HEK293T (cell line): ENCODE data around the gene RGSL1.

Source experiments
- CTCF ChIA-PET: fragments of 350-600 bp; formaldehyde crosslinking; extraction: SDS; loops from one replicate; lab custom pipeline; 2021; ENCODE audit warnings: antibody characterized with exemption, inconsistent platforms; lab: Yijun Ruan, JAX
- POLR2A ChIA-PET: fragments of 350-600 bp; formaldehyde crosslinking; extraction: SDS; loops from one replicate; lab custom pipeline; 2020; ENCODE audit warnings: antibody characterized with exemption, inconsistent platforms; lab: Yijun Ruan, JAX
- DNase-seq: peaks from one replicate; pipeline ENCODE4 v3.0.0; 2012; ENCODE audit warnings: mixed read lengths; ENCODE audit errors: extremely low spot score
- ARNT ChIP-seq: fragments of 450-650 bp; IDR thresholded peaks from 2 replicates; pipeline ENCODE4 v1.6.1; 2017; ENCODE audit warnings: mild to moderate bottlenecking
- BHLHE40 ChIP-seq: fragments of 450-650 bp; IDR thresholded peaks from 2 replicates; pipeline ENCODE4 v1.6.1; 2016; ENCODE audit warnings: mild to moderate bottlenecking, moderate library complexity, borderline replicate concordance
- CTBP1 ChIP-seq: fragments of 450-650 bp; IDR thresholded peaks from 2 replicates; pipeline ENCODE4 v1.6.1; 2016; ENCODE audit warnings: borderline replicate concordance
- ELF4 ChIP-seq: fragments of 450-650 bp; IDR thresholded peaks from 2 replicates; pipeline ENCODE4 v1.6.1; 2017; ENCODE audit warnings: antibody characterized with exemption
- FOXA1 ChIP-seq: fragments of 450-650 bp; IDR thresholded peaks from 2 replicates; pipeline ENCODE4 v1.6.1; 2016; ENCODE audit warnings: mild to moderate bottlenecking
- FOXK2 ChIP-seq: fragments of 450-650 bp; IDR thresholded peaks from 2 replicates; pipeline ENCODE4 v1.6.1; 2016; ENCODE audit warnings: mild to moderate bottlenecking
- FOXM1 ChIP-seq: fragments of 450-650 bp; IDR thresholded peaks from 2 replicates; pipeline ENCODE4 v1.6.1; 2017; ENCODE audit warnings: mild to moderate bottlenecking, borderline replicate concordance
- HDGF ChIP-seq: fragments of 450-650 bp; IDR thresholded peaks from 2 replicates; pipeline ENCODE4 v1.6.1; 2017; ENCODE audit warnings: antibody characterized with exemption, borderline replicate concordance
- L3MBTL2 ChIP-seq: fragments of 450-650 bp; conservative IDR thresholded peaks from 2 replicates; pipeline ENCODE4 v1.6.1; 2016; ENCODE audit warnings: mild to moderate bottlenecking
- LEF1 ChIP-seq: fragments of 450-650 bp; IDR thresholded peaks from 2 replicates; pipeline ENCODE4 v1.6.1; 2017; ENCODE audit warnings: mild to moderate bottlenecking, borderline replicate concordance
- NFRKB ChIP-seq: fragments of 450-650 bp; IDR thresholded peaks from 2 replicates; pipeline ENCODE4 v1.6.1; 2016; ENCODE audit warnings: mild to moderate bottlenecking, moderate library complexity
- PKNOX1 ChIP-seq: fragments of 450-650 bp; IDR thresholded peaks from 2 replicates; pipeline ENCODE4 v1.6.1; 2016
- SP1 ChIP-seq: fragments of 450-650 bp; IDR thresholded peaks from 2 replicates; pipeline ENCODE4 v1.6.1; 2017
- SUZ12 ChIP-seq: fragments of 450-650 bp; IDR thresholded peaks from 2 replicates; pipeline ENCODE4 v1.6.1; 2016; ENCODE audit warnings: mild to moderate bottlenecking
- TARDBP ChIP-seq: fragments of 450-650 bp; IDR thresholded peaks from 2 replicates; pipeline ENCODE4 v1.6.1; 2016
- ZNF384 ChIP-seq: fragments of 450-650 bp; IDR thresholded peaks from 2 replicates; pipeline ENCODE4 v1.6.1; 2016

RGSL1 gene

GRCh38 chr1:182600745-182601415 is 150.9 kb downstream of the RGSL1 start:
- POLR2A ChIA-PET, result interaction anchor here (1.8 to 2.5 kb wide), 2 partner anchors 14 to 15 kb away, joined by 4 to 8 read pairs; no protein-coding TSS in a partner anchor
- DNase-seq, result no peak
- CTCF ChIA-PET, result interaction anchor here (0.6 to 17.5 kb wide), 3 partner anchors 42 to 184 kb away, joined by 3 to 324 read pairs (median 3); no protein-coding TSS in a partner anchor
- TF ChIP-seq LEF1 (no peak), ELF4 (no peak), PKNOX1 (no peak), SP1 (no peak), FOXA1 (no peak), ZNF384 (no peak), ARNT (no peak), L3MBTL2 (no peak), TARDBP (no peak), NFRKB (no peak)

- DNase-seq, result peak; percentile 78
These were observed 151.5 kb downstream of the RGSL1 start for GRCh38 chr1:182601416-182601786.

GRCh38 chr1:182601913-182602312 is 152.0 kb downstream of the RGSL1 start:
- no peak for DNase-seq
- POLR2A ChIA-PET, result interaction anchor here (0.9 to 2.5 kb wide), 3 partner anchors 13 to 180 kb away, joined by 4 to 8 read pairs (median 4); no protein-coding TSS in a partner anchor

More at GRCh38 chr1:182601416-182601786, 151.5 kb downstream of the RGSL1 start:
- CTCF ChIA-PET, result interaction anchor here (0.7 to 17.5 kb wide), 2 partner anchors 177 to 184 kb away, joined by 3 to 324 read pairs; no protein-coding TSS in a partner anchor
- no peak for TF ChIP-seq FOXA1
- TF ChIP-seq ZNF384, result no peak
- TF ChIP-seq BHLHE40, result no peak
- no peak for TF ChIP-seq HDGF
- TF ChIP-seq CTBP1, result no peak
- no peak for TF ChIP-seq SP1
- TF ChIP-seq FOXM1, result no peak
- TF ChIP-seq FOXK2, result no peak
- no peak for TF ChIP-seq TARDBP
- TF ChIP-seq L3MBTL2, result no peak
- TF ChIP-seq LEF1, result no peak
- TF ChIP-seq SUZ12, result no peak
- no peak for TF ChIP-seq PKNOX1
- POLR2A ChIA-PET, result interaction anchor here (0.9 to 2.5 kb wide), 3 partner anchors 13 to 181 kb away, joined by 4 to 8 read pairs (median 4); no protein-coding TSS in a partner anchor

GRCh38 chr1:182602935-182603645 is 153.1 kb downstream of the RGSL1 start:
- TF ChIP-seq BHLHE40 (no peak), ARNT (no peak), ZNF384 (no peak), HDGF (no peak), LEF1 (no peak), ELF4 (no peak), FOXK2 (no peak), PKNOX1 (no peak), SP1 (no peak), CTBP1 (no peak), FOXM1 (no peak)
- ChIA-PET CTCF (interaction anchor here (0.6 to 17.5 kb wide), 5 partner anchors 14 to 182 kb away, joined by 3 to 324 read pairs (median 3); partner anchors contain the start of gene RNASEL), POLR2A (interaction anchor here (0.6 to 4.4 kb wide), 13 partner anchors 9 to 183 kb away, joined by 3 to 64 read pairs (median 4); no protein-coding TSS in a partner anchor)
- DNase-seq, result no peak

More at GRCh38 chr1:182601913-182602312, 152.0 kb downstream of the RGSL1 start:
- CTCF ChIA-PET, result interaction anchor here (17.5 kb wide), 1 partner anchor 183 kb away, joined by 324 read pairs; no protein-coding TSS in a partner anchor
- no peak for TF ChIP-seq L3MBTL2
- no peak for TF ChIP-seq ARNT
- TF ChIP-seq BHLHE40, result no peak
- no peak for TF ChIP-seq FOXM1
- TF ChIP-seq LEF1, result no peak
- TF ChIP-seq ZNF384, result no peak
- no peak for TF ChIP-seq FOXA1
- no peak for TF ChIP-seq SP1
- TF ChIP-seq NFRKB, result no peak
- TF ChIP-seq FOXK2, result no peak
- no peak for TF ChIP-seq HDGF
- TF ChIP-seq SUZ12, result no peak
- no peak for TF ChIP-seq CTBP1
- TF ChIP-seq PKNOX1, result no peak
- TF ChIP-seq ELF4, result no peak
- TF ChIP-seq TARDBP, result no peak
